Measurements from ENCODE around the gene ABCF2.
A peak's percentile ranks its signal among the peaks of the same experiment; 100 is the strongest.

DNA sequence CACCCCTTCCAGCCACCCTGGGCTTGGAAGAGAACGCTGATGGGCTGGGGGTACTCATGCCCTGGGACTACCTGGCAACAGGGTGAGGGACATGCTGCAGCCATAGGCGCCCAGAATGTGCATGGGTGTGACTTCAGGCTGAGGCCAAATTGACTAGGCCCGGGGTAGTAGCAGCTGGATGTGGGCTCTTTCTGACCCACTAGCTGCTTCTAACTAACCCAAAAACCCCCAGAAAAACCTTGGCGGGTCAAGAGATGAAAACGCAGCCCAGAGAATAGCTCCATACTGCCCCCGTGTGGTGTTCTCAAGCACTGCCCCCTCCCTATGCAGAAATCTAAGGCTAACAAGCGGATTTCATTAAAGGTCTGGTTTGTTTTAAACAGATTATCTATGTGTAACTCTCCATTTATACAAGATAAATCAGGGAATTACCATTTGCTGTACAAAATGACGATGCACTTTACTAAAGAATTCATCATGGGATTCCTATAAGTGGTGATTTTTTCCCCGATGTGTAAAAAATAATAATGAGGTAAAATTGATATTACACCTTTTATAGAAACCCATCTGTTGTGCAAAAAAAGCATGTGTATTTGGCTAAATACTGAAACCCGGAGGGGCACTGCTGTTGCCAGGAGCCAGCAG is 17.3 kb upstream of the ABCF2 start:
- TF ChIP-seq POLR2AphosphoS5 (IDR thresholded peaks at IDR 0.05) (no peak), POLR2A (IDR thresholded peaks at IDR 0.05) (no peak), EP300 (IDR thresholded peaks at IDR 0.05; ENCODE audit: low read depth) (no peak)
- TF ChIP-seq, protein P1, sequence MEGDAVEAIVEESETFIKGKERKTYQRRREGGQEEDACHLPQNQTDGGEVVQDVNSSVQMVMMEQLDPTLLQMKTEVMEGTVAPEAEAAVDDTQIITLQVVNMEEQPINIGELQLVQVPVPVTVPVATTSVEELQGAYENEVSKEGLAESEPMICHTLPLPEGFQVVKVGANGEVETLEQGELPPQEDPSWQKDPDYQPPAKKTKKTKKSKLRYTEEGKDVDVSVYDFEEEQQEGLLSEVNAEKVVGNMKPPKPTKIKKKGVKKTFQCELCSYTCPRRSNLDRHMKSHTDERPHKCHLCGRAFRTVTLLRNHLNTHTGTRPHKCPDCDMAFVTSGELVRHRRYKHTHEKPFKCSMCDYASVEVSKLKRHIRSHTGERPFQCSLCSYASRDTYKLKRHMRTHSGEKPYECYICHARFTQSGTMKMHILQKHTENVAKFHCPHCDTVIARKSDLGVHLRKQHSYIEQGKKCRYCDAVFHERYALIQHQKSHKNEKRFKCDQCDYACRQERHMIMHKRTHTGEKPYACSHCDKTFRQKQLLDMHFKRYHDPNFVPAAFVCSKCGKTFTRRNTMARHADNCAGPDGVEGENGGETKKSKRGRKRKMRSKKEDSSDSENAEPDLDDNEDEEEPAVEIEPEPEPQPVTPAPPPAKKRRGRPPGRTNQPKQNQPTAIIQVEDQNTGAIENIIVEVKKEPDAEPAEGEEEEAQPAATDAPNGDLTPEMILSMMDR (IDR thresholded peaks at IDR 0.05): peak; percentile 74 to 94 (median 85)
